ENCODE measurements around the gene HP1BP3. TPM values are rescaled to one million over a fixed set of nuclear protein-coding genes. Genes with fewer than 3 reads are reported as not detected.

HP1BP3 gene
- polyA plus RNA-seq, 1 donor, result 385 TPM

GRCh38 chr1:20693623-20694022 is 93.5 kb downstream of the HP1BP3 start:
- no peak for DNase-seq

Other genes starting within 250 kb of the HP1BP3 start
- 1.00 TPM for gene FAM43B, start 234.7 kb downstream of the HP1BP3 start, polyA plus RNA-seq (ENCODE audit: insufficient read length)
- 3.8 TPM for gene CDA, start 198.2 kb downstream of the HP1BP3 start, polyA plus RNA-seq (ENCODE audit: insufficient read length)
- 64.8 TPM for gene PINK1, start 153.8 kb downstream of the HP1BP3 start, polyA plus RNA-seq (ENCODE audit: insufficient read length)
- gene DDOST, start 125.9 kb downstream of the HP1BP3 start, polyA plus RNA-seq (ENCODE audit: insufficient read length), result 221 TPM
- 4.3 TPM for gene KIF17, start 69.3 kb downstream of the HP1BP3 start, polyA plus RNA-seq (ENCODE audit: insufficient read length)
- 0.86 TPM for gene SH2D5, start 54.6 kb downstream of the HP1BP3 start, polyA plus RNA-seq (ENCODE audit: insufficient read length)

Measured in left kidney (tissue), 2 donors.